ENCODE results near the gene RYR3. TPM values are rescaled to one million over a fixed set of nuclear protein-coding genes. Genes with fewer than 3 reads are reported as not detected.

The RYR3 gene
- total and polyA plus RNA-seq, 10 of the 15 experiments (the other 5 are each of a cell fraction or from before 2014, with no cell fraction given) = under 0.01 to 0.44 (median 0.16) TPM; not detected in 5

DNA sequence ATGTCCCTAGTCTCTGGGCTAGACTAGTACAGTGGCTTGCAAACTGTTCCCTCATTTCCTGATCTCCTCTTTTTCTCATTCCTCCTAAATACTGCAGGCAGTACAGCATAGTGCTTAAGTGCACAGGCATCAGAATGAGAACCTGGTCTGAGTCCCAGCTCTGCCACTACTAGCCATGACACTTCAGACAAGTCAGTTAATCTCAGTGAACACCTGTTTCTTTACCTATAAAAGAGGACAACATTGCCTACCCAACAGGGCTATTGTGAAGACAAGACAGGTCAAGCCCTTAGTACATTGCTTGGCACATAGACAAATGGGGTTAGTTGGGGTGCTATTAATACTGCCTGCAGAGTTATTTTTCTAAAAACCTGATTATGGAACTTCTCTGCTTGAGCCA, 113.3 kb downstream of the RYR3 start:
- ChIA-PET SMC1A (ENCODE audit: uncharacterized antibody, unreplicated experiment) (no interaction called here), POLR2A (no interaction called here), RAD21 (ENCODE audit: unreplicated experiment) (interaction anchor here (1.0 kb wide), 1 partner anchor 131 kb away, joined by 3 read pairs; no protein-coding TSS in a partner anchor), CTCF (no interaction called here)
- intact Hi-C loops (cut with micrococcal nuclease; ENCODE audit: unreplicated experiment) = no loop called here
- Histone ChIP-seq H4K20me1 (ENCODE audit: control insufficient read depth, insufficient read depth) (no peaks in the 10 kb centered on the region), H3K9me3 (replicated peaks; ENCODE audit: control insufficient read depth, insufficient read depth, low read length) (no peaks in the 10 kb centered on the region), H3K27ac (ENCODE audit: control insufficient read depth, insufficient read depth) (no peak overlapping the region), H3K36me3 (ENCODE audit: control insufficient read depth in 2 of 2, insufficient read depth in 2 of 2, low read length in 1 of 2) (no peaks in the 10 kb centered on the region), H3K4me3 (no peak overlapping the region), H3K27me3 (replicated peaks in 1 of 2; ENCODE audit: control insufficient read depth in 2 of 2, insufficient read depth in 2 of 2, low read length in 1 of 2) (peaks cover 0 to 2% of the 10 kb centered on the region in 2 experiments; a peak in 1 of 4 replicates), H3K9ac (ENCODE audit: control insufficient read depth, insufficient read depth, low read length) (no peak overlapping the region), H3K4me2 (ENCODE audit: control insufficient read depth, insufficient read depth) (no peak overlapping the region), H3K79me2 (ENCODE audit: control insufficient read depth, insufficient read depth, low read length) (no peaks in the 10 kb centered on the region), H2AFZ (ENCODE audit: control insufficient read depth, low read depth, low read length) (no peak overlapping the region), H3K4me1 (ENCODE audit: control insufficient read depth, insufficient read depth, low read length) (no peaks in the 10 kb centered on the region)
- no TSS peak for BruUV-seq (replicated peaks)
- ATAC-seq (no peak), FAIRE-seq (no peak), DNase-seq (ENCODE audit: low read depth, low spot score) (no peak)
- TF ChIP-seq, protein P1, sequence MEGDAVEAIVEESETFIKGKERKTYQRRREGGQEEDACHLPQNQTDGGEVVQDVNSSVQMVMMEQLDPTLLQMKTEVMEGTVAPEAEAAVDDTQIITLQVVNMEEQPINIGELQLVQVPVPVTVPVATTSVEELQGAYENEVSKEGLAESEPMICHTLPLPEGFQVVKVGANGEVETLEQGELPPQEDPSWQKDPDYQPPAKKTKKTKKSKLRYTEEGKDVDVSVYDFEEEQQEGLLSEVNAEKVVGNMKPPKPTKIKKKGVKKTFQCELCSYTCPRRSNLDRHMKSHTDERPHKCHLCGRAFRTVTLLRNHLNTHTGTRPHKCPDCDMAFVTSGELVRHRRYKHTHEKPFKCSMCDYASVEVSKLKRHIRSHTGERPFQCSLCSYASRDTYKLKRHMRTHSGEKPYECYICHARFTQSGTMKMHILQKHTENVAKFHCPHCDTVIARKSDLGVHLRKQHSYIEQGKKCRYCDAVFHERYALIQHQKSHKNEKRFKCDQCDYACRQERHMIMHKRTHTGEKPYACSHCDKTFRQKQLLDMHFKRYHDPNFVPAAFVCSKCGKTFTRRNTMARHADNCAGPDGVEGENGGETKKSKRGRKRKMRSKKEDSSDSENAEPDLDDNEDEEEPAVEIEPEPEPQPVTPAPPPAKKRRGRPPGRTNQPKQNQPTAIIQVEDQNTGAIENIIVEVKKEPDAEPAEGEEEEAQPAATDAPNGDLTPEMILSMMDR (IDR thresholded peaks at IDR 0.05 in 2 of 3, conservative IDR thresholded peaks at IDR 0.05 in 1 of 3; ENCODE audit: control insufficient read depth in 2 of 3, extremely low read depth in 1 of 3, insufficient read depth in 1 of 3, low read depth in 3 of 3, low read length in 3 of 3) = no peak
- TF ChIP-seq MEF2B (IDR thresholded peaks at IDR 0.05; ENCODE audit: partially characterized antibody, poor library complexity, severe bottlenecking) = no peak
- TF ChIP-seq SMAD5 (IDR thresholded peaks at IDR 0.05; ENCODE audit: low read depth) = no peak
- TF ChIP-seq, protein P2, sequence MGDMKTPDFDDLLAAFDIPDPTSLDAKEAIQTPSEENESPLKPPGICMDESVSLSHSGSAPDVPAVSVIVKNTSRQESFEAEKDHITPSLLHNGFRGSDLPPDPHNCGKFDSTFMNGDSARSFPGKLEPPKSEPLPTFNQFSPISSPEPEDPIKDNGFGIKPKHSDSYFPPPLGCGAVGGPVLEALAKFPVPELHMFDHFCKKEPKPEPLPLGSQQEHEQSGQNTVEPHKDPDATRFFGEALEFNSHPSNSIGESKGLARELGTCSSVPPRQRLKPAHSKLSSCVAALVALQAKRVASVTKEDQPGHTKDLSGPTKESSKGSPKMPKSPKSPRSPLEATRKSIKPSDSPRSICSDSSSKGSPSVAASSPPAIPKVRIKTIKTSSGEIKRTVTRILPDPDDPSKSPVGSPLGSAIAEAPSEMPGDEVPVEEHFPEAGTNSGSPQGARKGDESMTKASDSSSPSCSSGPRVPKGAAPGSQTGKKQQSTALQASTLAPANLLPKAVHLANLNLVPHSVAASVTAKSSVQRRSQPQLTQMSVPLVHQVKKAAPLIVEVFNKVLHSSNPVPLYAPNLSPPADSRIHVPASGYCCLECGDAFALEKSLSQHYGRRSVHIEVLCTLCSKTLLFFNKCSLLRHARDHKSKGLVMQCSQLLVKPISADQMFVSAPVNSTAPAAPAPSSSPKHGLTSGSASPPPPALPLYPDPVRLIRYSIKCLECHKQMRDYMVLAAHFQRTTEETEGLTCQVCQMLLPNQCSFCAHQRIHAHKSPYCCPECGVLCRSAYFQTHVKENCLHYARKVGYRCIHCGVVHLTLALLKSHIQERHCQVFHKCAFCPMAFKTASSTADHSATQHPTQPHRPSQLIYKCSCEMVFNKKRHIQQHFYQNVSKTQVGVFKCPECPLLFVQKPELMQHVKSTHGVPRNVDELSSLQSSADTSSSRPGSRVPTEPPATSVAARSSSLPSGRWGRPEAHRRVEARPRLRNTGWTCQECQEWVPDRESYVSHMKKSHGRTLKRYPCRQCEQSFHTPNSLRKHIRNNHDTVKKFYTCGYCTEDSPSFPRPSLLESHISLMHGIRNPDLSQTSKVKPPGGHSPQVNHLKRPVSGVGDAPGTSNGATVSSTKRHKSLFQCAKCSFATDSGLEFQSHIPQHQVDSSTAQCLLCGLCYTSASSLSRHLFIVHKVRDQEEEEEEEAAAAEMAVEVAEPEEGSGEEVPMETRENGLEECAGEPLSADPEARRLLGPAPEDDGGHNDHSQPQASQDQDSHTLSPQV (IDR thresholded peaks at IDR 0.05) = no peak
- in situ Hi-C loops (cut with MboI) = no loop called here
